ENCODE data around the gene TENM4.

- TF ChIP-seq EP300 (IDR thresholded peaks at IDR 0.05; ENCODE audit: borderline replicate concordance in 1 of 2, low read depth in 2 of 2, low read length in 2 of 2) (no peak), CREB1 (IDR thresholded peaks at IDR 0.05) (no peak)
These were observed 652.3 kb downstream of the TENM4 start for GRCh38 chr11:78788533-78788932.
